Psoas muscle (tissue), 8 donors: Measurements from ENCODE around the gene ADAT2. TPM values are rescaled to one million over a fixed set of nuclear protein-coding genes. Genes with fewer than 3 reads are reported as not detected.

Source experiments
- ATAC-seq, 4 donors: fragments of 200-7000 bp; cut with Tn5 transposase; one replicate each; pipeline ENCODE4 v1.9.1; 2020; ENCODE audit warnings: moderate library complexity in 3 of 4, mild to moderate bottlenecking in 2 of 4
- DNase-seq, 2 donors: peaks; one replicate each; pipeline ENCODE4 v3.0.0-alpha.2; 2020
- H3K27ac ChIP-seq: fragments of 200-600 bp; one replicate; pipeline ENCODE4 v1.8.0; 2022
- H3K27me3 ChIP-seq, 3 donors: fragments of 200-600 bp in 1 of 3; one replicate each; pipeline versions ENCODE4 v1.6.1 to v1.8.0; 2013 to 2022; ENCODE audit warnings: low read length in 2 of 3, mild to moderate bottlenecking in 2 of 3, moderate library complexity in 1 of 3; ENCODE audit not compliant: insufficient read depth in 3 of 3
- H3K36me3 ChIP-seq, 2 donors: fragments of 200-600 bp in 1 of 2; one replicate each; pipeline versions ENCODE4 v1.6.1 to v1.8.0; 2013 to 2022; ENCODE audit warnings: low read depth in 1 of 2, mild to moderate bottlenecking in 1 of 2, moderate library complexity in 1 of 2; ENCODE audit not compliant: insufficient read depth in 1 of 2
- H3K4me1 ChIP-seq: fragments of 200-600 bp; one replicate; pipeline ENCODE4 v1.8.0; 2022
- H3K4me3 ChIP-seq: fragments of 200-600 bp; one replicate; pipeline ENCODE4 v1.8.0; 2022; ENCODE audit warnings: mild to moderate bottlenecking
- H3K9me3 ChIP-seq: fragments of 200-600 bp; one replicate; pipeline ENCODE4 v1.8.0; 2022
- CTCF ChIP-seq: fragments of 200-600 bp; IDR thresholded peaks from one replicate; pipeline ENCODE4 v1.8.0; 2022; ENCODE audit warnings: antibody characterized with exemption
- WGBS, 3 donors: extraction: QIAGEN DNeasy Blood & Tissue Kit; methylation state at CpG; one replicate each; pipeline versions ENCODE4 v1.1.6 to v1.1.7; 2013; 5-methylcytosine and 5-hydroxymethylcytosine counted together
- intact Hi-C, 2 donors: fragments of 100-400 bp; cut with DNase I; formaldehyde crosslinking; loops; one replicate each; pipeline versions ENCODE4 v1.11.0 to v1.14.2; 2022
- polyA plus RNA-seq, 3 donors: library from polyadenylated mRNA; stranded (reverse); fragments of 200-250 nt; gene quantifications; one replicate each; pipeline ENCODE4 v1.2.3, GENCODE V29; 2013
- total RNA-seq, 4 donors: library from RNA; stranded (reverse); fragmentation: NEBNext Ultra II Directional in 2 of 4; extraction: Animal tissue kit (Norgen Biotek cat#: 25700) in 2 of 4; gene quantifications; one replicate each; pipeline versions ENCODE4 v1.2.1 to v1.2.4, GENCODE V29; 2021 to 2023
- donor health status: healthy with polysubstance abuse.
- donor health status: DM: no; HTN: no; CAD: no; lungs with moderate emphysema.
- donor health status: Bipolar disorder and iron deficiency.
- donor health status: healthy.
- donor health status: DM: yes; HTN: yes; CAD: no.
- donor health status: DM: no; HTN: no; CAD: no.
- donor health status: DM: no; HTN: no; CAD: no.
- donor health status: DM: yes; HTN: yes; CAD: no.

ADAT2 gene
- total and polyA plus RNA-seq, 7 donors = 0.55 to 2.6 (median 1.6) TPM

GRCh38 chr6:143431226-143431625 is 19.3 kb downstream of the ADAT2 start:
- Histone ChIP-seq H3K27ac (no peak overlapping the region), H3K9me3 (no peaks in the 10 kb centered on the region), H3K36me3 (peaks cover 0 to 34% of the 10 kb centered on the region in 2 donors), H3K27me3 (no peaks in the 10 kb centered on the region), H3K4me1 (no peaks in the 10 kb centered on the region), H3K4me3 (no peak overlapping the region)
- WGBS, 3 donors = 72 to 81% (median 77%) methylated on average over 1 of the region's 1 CpG
- intact Hi-C loops = loop anchor here in 1 of 2 donors (5.0 kb wide), 1 partner anchor 749 kb away; no protein-coding TSS in a partner anchor
- no peak for TF ChIP-seq CTCF
- no peak for ATAC-seq
- DNase-seq = no peak

GRCh38 chr6:143429970-143430369 is 20.5 kb downstream of the ADAT2 start:
- 81 to 85% (median 82%) methylated on average over 4 of the region's 4 CpGs for WGBS, 3 donors
- Histone ChIP-seq H3K36me3 (peaks cover 0 to 28% of the 10 kb centered on the region in 2 donors), H3K4me1 (no peaks in the 10 kb centered on the region), H3K4me3 (no peak overlapping the region), H3K27me3 (no peaks in the 10 kb centered on the region), H3K9me3 (no peaks in the 10 kb centered on the region), H3K27ac (no peak overlapping the region)
- DNase-seq (no peak), ATAC-seq (no peak)
- intact Hi-C loops = loop anchor here (5.0 kb wide), 4 partner anchors 738 to 958 kb away; no protein-coding TSS in a partner anchor
- no peak for TF ChIP-seq CTCF

- peak; percentile 89 for TF ChIP-seq CTCF
- H3K9me3 ChIP-seq = no peaks in the 10 kb centered on the region
- peaks cover 0 to 15% of the 10 kb centered on the region in 2 donors for H3K36me3 ChIP-seq
- intact Hi-C loops = loop anchor here (1.0 to 5.0 kb wide), 4 partner anchors 734 to 955 kb away; no protein-coding TSS in a partner anchor
- H3K27me3 ChIP-seq = no peaks in the 10 kb centered on the region
- 20 to 25% (median 21%) methylated on average over 4 of the region's 4 CpGs for WGBS, 3 donors
- H3K4me3 ChIP-seq = no peak overlapping the region
- DNase-seq (peak; percentile 55 to 73), ATAC-seq (peak; percentile 84 to 91 (median 88))
- no peaks in the 10 kb centered on the region for H3K4me1 ChIP-seq
- no peak overlapping the region for H3K27ac ChIP-seq
Observed at GRCh38 chr6:143427109-143427817, 23.2 kb downstream of the ADAT2 start.

- Histone ChIP-seq H3K4me1 (no peaks in the 10 kb centered on the region), H3K4me3 (no peak overlapping the region), H3K27me3 (no peaks in the 10 kb centered on the region), H3K27ac (no peak overlapping the region), H3K9me3 (no peaks in the 10 kb centered on the region), H3K36me3 (peaks cover 0 to 11% of the 10 kb centered on the region in 2 donors)
- ATAC-seq = no peak
- 82 to 91% (median 83%) methylated on average over 2 of the region's 2 CpGs for WGBS, 3 donors
- intact Hi-C loops = loop anchor here (5.0 kb wide), 3 partner anchors 734 to 954 kb away; no protein-coding TSS in a partner anchor
- no peak for DNase-seq
- no peak for TF ChIP-seq CTCF
Observed at GRCh38 chr6:143426026-143426425, 24.5 kb downstream of the ADAT2 start.
